ENCODE results near the gene MAB21L4. TPM values are rescaled to one million over a fixed set of nuclear protein-coding genes. Genes with fewer than 3 reads are reported as not detected.

The MAB21L4 gene
- total and polyA plus RNA-seq, 2 of the 8 experiments (the other 6 are each of a cell fraction or from before 2014, with no cell fraction given): 0.11 TPM; not detected in 1

DNA sequence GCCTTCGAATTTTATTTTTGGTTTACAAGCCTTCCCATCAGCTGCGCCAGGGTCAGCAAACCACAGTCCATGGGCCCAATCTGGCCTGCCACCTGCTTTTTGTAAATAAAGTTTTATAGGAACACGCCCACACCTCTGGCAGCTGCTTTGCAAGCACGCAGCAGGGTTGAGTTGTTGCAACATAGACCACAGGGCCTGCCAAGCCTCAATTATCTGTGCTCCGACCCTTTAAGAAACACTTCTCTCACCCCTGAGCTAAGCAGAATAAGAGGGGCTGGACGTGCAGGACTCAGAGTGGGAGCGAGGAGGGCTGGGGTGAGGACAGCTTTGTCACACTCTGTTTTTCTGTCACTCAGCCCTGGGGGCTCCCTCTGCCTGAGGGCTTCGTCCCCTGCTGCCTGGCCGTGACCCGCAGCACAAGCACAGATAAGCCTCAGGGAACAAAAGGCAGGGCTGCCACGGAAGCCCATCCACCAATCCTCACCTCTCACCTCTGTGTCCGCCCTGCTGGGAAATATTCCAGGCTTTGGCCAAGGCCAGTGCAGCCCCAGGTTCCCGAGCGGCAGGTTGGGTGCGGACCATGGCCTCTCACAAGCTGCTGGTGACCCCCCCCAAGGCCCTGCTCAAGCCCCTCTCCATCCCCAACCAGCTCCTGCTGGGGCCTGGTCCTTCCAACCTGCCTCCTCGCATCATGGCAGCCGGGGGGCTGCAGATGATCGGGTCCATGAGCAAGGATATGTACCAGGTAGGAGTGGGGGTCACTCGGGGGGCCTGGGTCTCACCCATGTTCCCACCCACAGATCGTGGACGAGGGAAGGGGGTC, 27.5 kb downstream of the MAB21L4 start, which contains the start of gene AGXT:
Gene AGXT (plus strand): TSS at position 539 of the 823 bp plus-strand sequence. CDS start 42 bp downstream, at position 581.
- Histone ChIP-seq H3K36me3 (ENCODE audit: control insufficient read depth in 2 of 4, insufficient read depth in 4 of 4, low read length in 3 of 4) (no peaks in the 10 kb centered on the region), H4K91ac (replicated peaks; ENCODE audit: insufficient read length, low read length) (no peak within 1 kb of the TSS), H3K4me3 (ENCODE audit: extremely low read depth in 1 of 4, insufficient read depth in 2 of 4, low read depth in 3 of 4, low read length in 4 of 4) (no peak within 1 kb of the TSS), H3K56ac (replicated peaks; ENCODE audit: insufficient read length, low read depth, low read length) (no peak within 1 kb of the TSS), H3K23ac (ENCODE audit: insufficient read length) (no peak within 1 kb of the TSS), H2BK15ac (ENCODE audit: low read length) (no peak within 1 kb of the TSS), H3K9me3 (ENCODE audit: insufficient read depth in 2 of 2, low read depth in 1 of 2, low read length in 1 of 2) (no peaks in the 10 kb centered on the region), H3K79me1 (ENCODE audit: low read depth, low read length) (no peaks in the 10 kb centered on the region), H2BK120ac (replicated peaks; ENCODE audit: low read depth, low read length) (no peak within 1 kb of the TSS), H4K5ac (ENCODE audit: insufficient read length, low read depth, low read length) (no peak within 1 kb of the TSS), H3K23me2 (ENCODE audit: low read depth, low read length) (no peaks in the 10 kb centered on the region), H2BK5ac (ENCODE audit: low read depth, low read length) (no peak within 1 kb of the TSS; the same call in 1 of the 2 replicates), H4K20me1 (replicated peaks in 1 of 2; ENCODE audit: control insufficient read depth in 1 of 2, insufficient read depth in 2 of 2, low read length in 2 of 2) (no peaks in the 10 kb centered on the region), H3K4ac (replicated peaks; ENCODE audit: insufficient read length, low read depth, low read length) (no peak within 1 kb of the TSS), H3K27me3 (replicated peaks in 1 of 4; ENCODE audit: control insufficient read depth in 3 of 4, extremely low read depth in 1 of 4, insufficient read depth in 3 of 4, low read length in 3 of 4) (no peaks in the 10 kb centered on the region), H3K14ac (ENCODE audit: insufficient read length) (no peak within 1 kb of the TSS), H2AK5ac (ENCODE audit: low read depth, low read length) (no peak within 1 kb of the TSS), H3K79me2 (ENCODE audit: control insufficient read depth in 1 of 2, insufficient read depth in 2 of 2, low read length in 2 of 2) (no peaks in the 10 kb centered on the region), H2AFZ (ENCODE audit: low read length) (no peak within 1 kb of the TSS), H3K4me2 (ENCODE audit: insufficient read depth in 1 of 2, low read depth in 2 of 2, low read length in 2 of 2) (no peak within 1 kb of the TSS), H2BK20ac (ENCODE audit: low read length) (no peak within 1 kb of the TSS), H3K18ac (ENCODE audit: extremely low read depth, low read length) (no peak within 1 kb of the TSS), H2BK12ac (ENCODE audit: low read depth, low read length) (no peak within 1 kb of the TSS), H3K4me1 (replicated peaks in 1 of 4; ENCODE audit: control insufficient read depth in 3 of 4, insufficient read depth in 4 of 4, low read length in 3 of 4) (no peaks in the 10 kb centered on the region), H3K27ac (ENCODE audit: low read depth, low read length) (no peak within 1 kb of the TSS), H4K8ac (ENCODE audit: extremely low read depth, insufficient read depth, low read length) (no peak within 1 kb of the TSS), H3K9ac (replicated peaks in 1 of 4; ENCODE audit: extremely low read depth in 1 of 4, low read depth in 3 of 4, low read length in 3 of 4) (no peak within 1 kb of the TSS)
- FAIRE-seq (no peak), DNase-seq (ENCODE audit: low read depth in 1 of 2, low spot score in 2 of 2) (no peak)
- ChIA-PET CTCF (ENCODE audit: partially characterized antibody) (interaction anchor here (1.3 to 3.8 kb wide), 4 partner anchors 11 to 17 kb away, joined by 4 to 15 read pairs (median 8); no protein-coding TSS in a partner anchor), POLR2A (ENCODE audit: partially characterized antibody) (no interaction called here)
- WGBS, 2 experiments (ENCODE audit: extremely low coverage in 1 of 2, insufficient coverage in 1 of 2, insufficient read length in 1 of 2, insufficient replicate concordance in 2 of 2, low coverage in 1 of 2, low lambda C conversion rate in 2 of 2, missing lambda C conversion rate in 1 of 2): 91% methylated on average over 16 of the region's 21 CpGs; no CpG with 5 or more reads in 1 of the 2 experiments
- no peak for TF ChIP-seq HDAC2 (IDR thresholded peaks at IDR 0.05; ENCODE audit: borderline replicate concordance in 1 of 2, low read depth in 2 of 2, low read length in 2 of 2)
- TF ChIP-seq TCF12 (IDR thresholded peaks at IDR 0.05; ENCODE audit: low read depth, low read length): no peak
- no peak for TF ChIP-seq EGR1 (IDR thresholded peaks at IDR 0.05; ENCODE audit: borderline replicate concordance, low read depth, low read length)

All from H1 (cell line).